Effector memory CD4-positive, alpha-beta T cell (primary cell): ENCODE measurements around the gene CHRM1.

Experiments used
- DNase-seq, 3 donors: peaks; one replicate each; pipeline ENCODE4 v3.0.0-alpha.2; 2020
- H3K27ac ChIP-seq: 2 replicates; pipeline ENCODE4 v1.7.0; 2013; ENCODE audit warnings: mild to moderate bottlenecking, low read length, moderate library complexity; ENCODE audit not compliant: insufficient read depth, poor library complexity, severe bottlenecking
- H3K27me3 ChIP-seq: replicated peaks from 2 replicates; pipeline ENCODE4 v1.7.0; 2013; ENCODE audit warnings: mild to moderate bottlenecking, low read length; ENCODE audit not compliant: insufficient read depth, control insufficient read depth, poor library complexity, severe bottlenecking
- H3K36me3 ChIP-seq: 2 replicates; pipeline ENCODE4 v1.7.0; 2013; ENCODE audit warnings: mild to moderate bottlenecking, low read length, moderate library complexity; ENCODE audit not compliant: control insufficient read depth, insufficient read depth
- H3K4me1 ChIP-seq: 2 replicates; pipeline ENCODE4 v1.7.0; 2013; ENCODE audit warnings: low read length, mild to moderate bottlenecking; ENCODE audit not compliant: control insufficient read depth, insufficient read depth, poor library complexity, severe bottlenecking
- H3K4me3 ChIP-seq: 2 replicates; pipeline ENCODE4 v1.7.0; 2013; ENCODE audit warnings: low read length, low read depth, mild to moderate bottlenecking; ENCODE audit not compliant: insufficient read depth, poor library complexity, severe bottlenecking
- H3K9me3 ChIP-seq: 2 replicates; pipeline ENCODE4 v1.7.0; 2013; ENCODE audit warnings: mild to moderate bottlenecking, low read length, moderate library complexity; ENCODE audit not compliant: control insufficient read depth

Gene CHRM1

DNA sequence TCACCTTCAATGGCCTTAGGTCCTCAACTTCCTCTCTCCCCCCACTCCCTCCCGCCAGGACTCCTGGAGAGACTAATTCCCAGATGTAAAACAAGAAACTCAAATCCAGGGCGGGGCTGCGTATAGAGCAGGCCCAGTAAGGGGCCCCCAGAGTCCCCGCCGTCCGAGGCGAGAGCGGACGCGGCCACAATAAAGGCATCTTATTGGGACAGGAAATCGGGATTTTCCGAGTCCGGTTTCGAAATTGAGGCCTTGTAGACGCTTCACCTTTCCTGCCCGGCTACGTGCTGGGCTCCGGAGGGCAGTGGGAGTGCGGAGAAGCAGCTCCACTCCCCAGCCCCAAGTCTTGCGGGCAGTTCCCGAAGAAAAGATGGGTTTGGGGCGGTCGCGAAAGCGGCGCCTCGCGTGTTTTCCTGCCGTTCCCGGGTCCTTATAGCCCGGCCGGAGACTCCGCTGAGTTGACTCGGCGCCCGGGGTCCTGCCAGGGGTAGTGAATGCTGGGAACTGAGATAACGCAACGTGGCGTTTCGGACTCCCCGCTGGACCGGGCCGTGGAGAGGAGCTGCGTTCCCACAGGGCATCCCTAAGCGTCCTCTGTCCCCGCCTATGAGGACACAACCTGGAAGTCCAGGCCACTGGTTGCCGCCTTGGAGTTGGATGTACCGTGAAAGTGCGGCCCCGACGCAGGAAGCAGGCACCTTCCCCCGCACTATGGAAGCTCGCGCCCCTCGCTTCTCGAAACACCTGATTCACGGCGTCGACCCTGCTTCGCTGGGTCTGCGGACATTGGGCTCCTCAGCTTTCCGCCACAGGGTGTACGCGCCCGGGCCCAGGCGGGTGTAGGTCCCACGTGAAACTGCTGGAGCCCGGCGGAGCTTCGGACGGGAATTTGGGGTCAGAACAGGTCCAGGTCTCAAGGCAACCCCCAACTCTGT is 4.8 kb upstream of the CHRM1 start:
- DNase-seq, result no peak
- no peaks in the 10 kb centered on the region for H3K9me3 ChIP-seq
- H3K4me3 ChIP-seq, result peak overlapping the region; percentile 32

DNA sequence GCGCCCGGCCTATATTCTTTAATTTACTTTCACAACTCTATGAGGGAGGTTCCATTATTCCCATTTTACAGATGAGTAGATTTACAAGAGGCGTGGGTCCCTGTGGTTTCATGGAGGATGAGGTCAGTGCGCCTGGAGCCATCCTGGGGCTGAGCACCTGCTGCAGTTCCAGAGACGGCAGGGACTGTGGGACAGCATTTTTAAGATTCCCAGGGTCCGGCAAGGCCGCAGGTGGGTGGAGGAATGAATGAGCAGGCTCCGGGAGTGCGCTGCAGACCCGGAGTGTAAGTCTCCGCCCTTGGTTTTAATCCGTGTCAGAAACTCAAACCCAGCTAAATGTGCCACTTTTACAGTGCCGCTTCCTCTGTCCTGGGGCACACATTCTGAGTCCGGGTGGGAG is 4.1 kb upstream of the CHRM1 start:
- Histone ChIP-seq H3K36me3 (no peaks in the 10 kb centered on the region), H3K9me3 (no peaks in the 10 kb centered on the region), H3K4me1 (peaks cover 21% of the 10 kb centered on the region), H3K27me3 (peaks cover 63% of the 10 kb centered on the region), H3K27ac (no peak overlapping the region), H3K4me3 (peak overlapping the region; percentile 32)
- no peak for DNase-seq

More for the DNA sequence above, 4.8 kb upstream of the CHRM1 start:
- Histone ChIP-seq H3K27me3 (peaks cover 63% of the 10 kb centered on the region), H3K27ac (no peak overlapping the region), H3K36me3 (no peaks in the 10 kb centered on the region), H3K4me1 (peaks cover 21% of the 10 kb centered on the region)

DNA sequence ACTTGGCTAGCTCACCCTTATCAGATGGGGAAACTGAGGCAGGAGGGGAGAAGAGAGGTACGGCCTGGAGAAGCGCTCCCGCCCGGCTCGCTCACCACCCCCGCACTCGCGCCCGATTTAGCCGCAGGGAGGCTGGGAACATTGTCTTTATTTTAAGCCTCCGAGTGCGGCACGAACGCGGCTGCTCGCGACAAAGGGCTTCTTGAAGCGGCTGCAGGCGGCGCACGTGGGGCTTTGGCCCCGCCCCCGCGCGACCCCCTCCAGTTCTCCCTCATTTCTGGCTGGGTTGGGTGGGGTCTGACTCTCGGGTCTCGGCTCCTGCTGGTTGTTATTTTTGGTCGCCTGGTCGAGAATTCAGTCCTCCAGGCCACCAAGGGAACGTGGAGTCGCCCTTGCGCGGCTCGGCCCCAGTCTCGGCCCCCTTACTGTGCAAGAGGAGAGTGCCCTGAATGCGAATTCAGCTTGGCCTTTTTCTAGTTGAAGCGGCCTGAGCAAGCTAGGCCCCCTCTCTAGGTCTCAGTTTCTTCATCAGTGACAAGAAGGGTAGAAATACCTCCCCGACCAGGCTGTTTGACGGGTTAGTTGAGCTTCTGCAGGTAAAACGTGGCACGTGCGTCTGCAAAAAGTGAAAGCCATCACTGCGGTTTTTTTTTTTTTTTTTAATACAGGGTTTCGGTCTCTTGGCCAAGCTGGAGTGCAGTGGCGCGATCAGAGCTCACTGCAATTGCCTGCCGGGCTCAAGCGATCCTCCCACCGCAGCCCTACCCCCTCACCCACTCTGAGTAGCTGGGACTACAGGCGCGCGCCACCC is 2.6 kb upstream of the CHRM1 start:
- DNase-seq, result no peak
- H3K36me3 ChIP-seq, result no peaks in the 10 kb centered on the region
- peak overlapping the region; percentile 48 for H3K4me3 ChIP-seq
- H3K27me3 ChIP-seq, result peaks cover 58% of the 10 kb centered on the region
- peaks cover 21% of the 10 kb centered on the region for H3K4me1 ChIP-seq
- H3K9me3 ChIP-seq, result no peaks in the 10 kb centered on the region
- H3K27ac ChIP-seq, result no peak overlapping the region

DNA sequence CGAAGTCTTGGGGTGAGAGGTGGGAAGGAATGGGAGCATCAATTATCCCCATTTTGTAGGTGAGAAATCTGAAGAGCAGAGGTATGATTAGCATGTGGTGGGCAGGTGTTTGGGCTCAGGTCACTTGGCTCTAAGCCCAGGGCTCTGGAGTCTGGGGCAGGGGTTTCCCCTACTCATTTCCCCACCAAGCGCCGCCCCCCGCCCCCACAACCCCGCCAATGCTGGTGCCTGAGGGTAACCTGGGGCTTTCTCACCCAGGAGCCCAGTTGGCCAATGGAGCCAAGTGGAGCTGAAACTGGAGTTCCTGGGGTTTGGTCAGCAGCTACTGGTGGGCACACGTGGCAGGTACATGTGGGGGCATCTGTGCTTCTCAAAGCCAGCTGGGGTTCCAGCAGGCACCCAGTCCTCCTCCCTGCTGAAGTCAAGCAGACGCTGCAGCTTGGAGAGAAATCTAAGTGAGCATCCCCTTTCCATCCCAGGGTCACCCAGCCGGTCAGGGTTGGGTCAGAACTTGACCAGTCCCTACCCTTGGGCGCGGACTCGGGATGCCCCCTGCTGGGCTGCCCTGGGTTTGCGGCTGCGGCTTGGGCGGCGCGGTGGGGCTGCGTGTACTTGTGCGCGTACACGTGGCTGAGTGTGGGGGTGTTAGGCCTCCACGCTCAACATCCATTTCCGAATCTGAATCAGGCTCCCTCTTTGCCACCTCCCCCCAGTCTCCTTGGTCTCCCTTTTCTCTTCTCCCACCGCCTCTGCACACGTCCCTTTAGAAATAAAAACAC is 1.7 kb upstream of the CHRM1 start:
- Histone ChIP-seq H3K9me3 (no peaks in the 10 kb centered on the region), H3K36me3 (no peaks in the 10 kb centered on the region), H3K27ac (no peak overlapping the region), H3K4me1 (peaks cover 21% of the 10 kb centered on the region), H3K27me3 (peaks cover 51% of the 10 kb centered on the region), H3K4me3 (no peak overlapping the region)
- DNase-seq, result no peak

DNA sequence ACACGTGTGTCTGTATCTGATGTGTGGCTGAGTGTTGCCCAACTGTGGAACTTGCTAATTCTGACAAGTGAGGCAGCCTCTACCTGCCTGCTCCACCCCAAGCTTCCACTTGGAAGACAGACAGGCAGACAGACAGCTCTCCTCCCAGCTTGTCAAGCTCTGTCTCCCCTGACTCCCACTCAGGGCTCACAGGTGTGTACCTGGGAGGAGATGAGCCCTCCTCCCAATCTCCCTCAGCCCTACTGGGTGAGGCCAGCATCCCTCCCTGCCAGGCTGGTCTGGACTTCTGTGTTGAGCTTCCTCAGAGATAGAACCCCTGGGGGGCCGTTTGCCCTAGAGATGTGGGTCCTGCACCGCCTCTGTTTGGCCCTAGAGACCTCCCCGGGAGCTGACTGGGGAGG is 1.0 kb upstream of the CHRM1 start:
- H3K4me1 ChIP-seq, result peaks cover 21% of the 10 kb centered on the region
- H3K27me3 ChIP-seq, result peaks cover 46% of the 10 kb centered on the region
- no peak overlapping the region for H3K4me3 ChIP-seq
- H3K9me3 ChIP-seq, result no peaks in the 10 kb centered on the region
- no peak for DNase-seq
- no peaks in the 10 kb centered on the region for H3K36me3 ChIP-seq
- H3K27ac ChIP-seq, result no peak overlapping the region

DNA sequence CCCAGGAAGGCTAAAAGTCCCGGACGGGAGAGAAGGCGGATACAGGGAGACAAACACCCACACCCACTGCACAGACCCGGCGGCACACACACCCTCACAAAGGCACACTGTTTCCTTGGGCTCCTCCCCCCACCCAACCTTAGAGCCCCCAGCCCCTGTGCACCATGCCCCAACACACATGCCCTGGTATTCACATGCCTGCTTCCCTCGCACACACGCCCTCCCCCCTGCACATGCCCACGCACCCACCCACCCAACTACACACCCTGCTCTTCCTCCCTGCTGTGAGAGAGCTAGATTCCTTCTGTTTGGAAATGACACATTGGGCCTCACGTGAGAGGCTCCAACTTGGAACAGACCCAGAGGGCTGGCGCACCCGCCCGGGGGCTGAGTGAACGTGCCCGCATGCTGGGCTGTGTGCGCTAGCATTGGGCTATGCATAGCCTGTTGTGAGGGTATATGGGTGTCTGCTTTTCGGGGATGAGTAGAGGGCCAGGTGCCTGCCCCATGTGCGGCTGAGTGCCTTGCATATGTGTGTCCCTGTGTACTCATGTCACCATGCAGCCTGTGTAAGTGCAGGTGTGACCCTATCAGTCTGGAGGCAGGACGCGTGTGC is 518 bp upstream of the CHRM1 start:
- no peak overlapping the region for H3K27ac ChIP-seq
- no peaks in the 10 kb centered on the region for H3K36me3 ChIP-seq
- no peaks in the 10 kb centered on the region for H3K9me3 ChIP-seq
- H3K4me1 ChIP-seq, result peaks cover 19% of the 10 kb centered on the region
- no peak overlapping the region for H3K4me3 ChIP-seq
- no peak for DNase-seq
- peaks cover 41% of the 10 kb centered on the region for H3K27me3 ChIP-seq

DNA sequence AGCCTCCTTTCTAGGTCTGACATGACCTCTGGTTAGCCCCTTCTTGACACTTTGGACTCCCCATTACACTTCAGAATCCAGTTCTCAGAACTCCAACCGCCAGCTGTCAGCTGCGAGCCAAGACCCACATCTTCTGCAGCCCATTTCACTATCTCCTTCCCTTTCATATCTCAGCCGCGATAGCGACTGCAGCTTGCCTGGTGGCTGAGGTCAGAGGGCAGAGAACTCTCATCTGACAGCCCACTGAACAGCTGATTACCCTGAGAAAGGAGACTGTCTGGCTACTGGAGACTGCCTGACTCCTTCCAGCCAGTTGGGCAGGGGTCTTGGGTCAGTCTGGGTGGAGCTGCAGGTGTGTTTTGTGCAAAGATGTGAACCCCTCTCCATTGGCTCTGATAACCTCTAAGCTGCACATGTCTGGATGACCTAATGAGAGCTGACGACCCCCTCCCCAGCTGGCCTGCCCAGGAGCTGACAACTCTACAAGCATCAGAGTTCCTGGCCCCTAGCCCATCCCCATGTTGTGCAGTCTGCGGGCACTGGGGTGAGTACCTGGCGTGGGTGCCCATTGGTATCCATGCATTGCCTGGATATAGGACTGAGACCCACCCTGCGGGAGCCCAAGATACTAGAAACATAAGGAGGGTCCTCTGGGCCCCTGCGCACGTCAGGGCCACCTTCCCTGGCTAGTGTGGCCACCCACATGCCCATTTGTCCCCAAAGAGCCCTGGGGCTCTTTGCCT is 1.1 kb downstream of the CHRM1 start:
- Histone ChIP-seq H3K36me3 (no peaks in the 10 kb centered on the region), H3K9me3 (no peaks in the 10 kb centered on the region), H3K4me3 (no peak overlapping the region), H3K27me3 (peaks cover 24% of the 10 kb centered on the region), H3K4me1 (peaks cover 7% of the 10 kb centered on the region), H3K27ac (no peak overlapping the region)
- no peak for DNase-seq

DNA sequence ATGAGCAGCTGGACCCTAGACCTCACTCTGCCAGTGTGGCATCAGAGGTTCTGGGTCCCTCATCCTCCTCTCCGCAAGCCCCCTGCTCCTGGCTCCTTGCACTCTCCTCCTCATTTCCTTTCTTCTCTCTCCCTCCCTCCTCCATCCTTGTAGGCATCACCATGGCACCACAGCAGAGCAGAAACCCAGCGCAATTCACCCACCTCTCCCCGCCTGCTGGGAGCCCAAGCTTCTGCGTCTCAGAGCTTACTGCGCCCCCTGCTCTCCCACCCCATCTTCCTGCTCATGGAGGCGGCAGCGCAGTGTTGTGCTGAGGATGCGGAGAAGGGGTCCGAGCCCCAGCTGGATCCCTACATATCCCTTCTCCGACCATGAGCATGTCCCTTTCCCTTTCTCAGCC is 1.7 kb downstream of the CHRM1 start:
- Histone ChIP-seq H3K4me1 (peaks cover 7% of the 10 kb centered on the region), H3K36me3 (no peaks in the 10 kb centered on the region), H3K27me3 (peaks cover 23% of the 10 kb centered on the region), H3K4me3 (no peak overlapping the region), H3K27ac (no peak overlapping the region), H3K9me3 (no peaks in the 10 kb centered on the region)
- DNase-seq, result no peak

DNA sequence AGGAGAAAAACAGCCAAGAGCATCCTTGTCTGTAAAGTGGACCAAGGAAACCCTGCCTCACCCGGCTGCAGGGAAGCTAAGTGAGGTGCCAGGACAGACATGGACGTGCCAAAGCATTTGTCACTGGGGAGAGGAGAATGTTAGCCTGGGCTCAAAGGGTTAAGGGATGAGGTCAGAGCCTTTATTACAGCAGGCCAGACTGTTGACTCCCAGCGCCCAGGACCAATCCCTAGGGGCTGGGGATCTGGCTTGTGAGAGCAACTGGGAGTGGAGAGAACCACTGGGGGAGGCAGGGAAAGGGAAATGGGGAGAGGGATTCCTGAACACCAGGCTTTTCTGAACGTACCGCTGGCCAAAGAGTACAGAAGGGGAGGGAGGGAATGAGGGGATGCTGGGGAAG is 2.6 kb downstream of the CHRM1 start:
- Histone ChIP-seq H3K9me3 (no peaks in the 10 kb centered on the region), H3K4me1 (peaks cover 3% of the 10 kb centered on the region), H3K27me3 (peaks cover 14% of the 10 kb centered on the region), H3K27ac (no peak overlapping the region), H3K4me3 (no peak overlapping the region), H3K36me3 (no peaks in the 10 kb centered on the region)
- DNase-seq, result no peak
